ENCODE data around the gene CKS1B. TPM values are rescaled to one million over a fixed set of nuclear protein-coding genes. Genes with fewer than 3 reads are reported as not detected.

The CKS1B gene
- total RNA-seq, 1 experiment from 2014 or later, result 258 TPM

DNA sequence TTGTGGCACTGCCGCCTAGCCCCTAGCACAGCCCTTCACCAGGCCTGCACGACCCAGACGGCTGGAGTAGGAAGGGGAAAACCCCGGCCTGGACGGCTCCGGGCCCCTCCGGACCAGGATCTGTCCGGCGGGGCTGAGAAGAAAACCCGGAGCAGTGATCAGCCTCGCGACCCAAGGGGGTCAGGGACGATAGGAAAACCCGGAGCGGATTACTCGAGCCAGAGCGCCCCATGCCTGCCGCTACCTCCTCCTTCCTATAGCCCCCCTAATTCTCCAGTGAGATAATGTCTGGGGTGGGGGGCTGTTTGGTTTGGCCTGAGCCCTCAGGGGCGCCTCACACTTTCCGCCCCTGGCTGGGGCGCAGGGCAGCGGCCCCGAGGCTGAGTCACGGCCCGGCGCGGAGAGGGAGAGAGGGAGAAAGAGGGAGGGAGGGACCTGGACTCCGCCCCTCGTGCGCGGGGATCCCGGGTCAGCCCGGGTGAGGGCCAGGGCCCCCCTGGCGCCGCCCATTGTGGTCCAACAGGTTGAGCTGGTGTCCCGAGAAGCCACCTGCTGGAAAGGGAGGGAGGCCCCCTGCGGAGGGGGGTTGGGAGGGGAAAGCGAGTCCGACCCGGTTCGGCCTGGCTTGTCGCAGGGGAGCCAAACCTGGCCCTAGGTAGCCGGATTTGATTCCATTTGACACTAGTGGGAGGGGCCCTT lies 26.4 kb downstream of the CKS1B start (continued):
- TF ChIP-seq, protein P1, sequence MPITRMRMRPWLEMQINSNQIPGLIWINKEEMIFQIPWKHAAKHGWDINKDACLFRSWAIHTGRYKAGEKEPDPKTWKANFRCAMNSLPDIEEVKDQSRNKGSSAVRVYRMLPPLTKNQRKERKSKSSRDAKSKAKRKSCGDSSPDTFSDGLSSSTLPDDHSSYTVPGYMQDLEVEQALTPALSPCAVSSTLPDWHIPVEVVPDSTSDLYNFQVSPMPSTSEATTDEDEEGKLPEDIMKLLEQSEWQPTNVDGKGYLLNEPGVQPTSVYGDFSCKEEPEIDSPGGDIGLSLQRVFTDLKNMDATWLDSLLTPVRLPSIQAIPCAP (CRISPR knock-in tag; IDR thresholded peaks at IDR 0.05), result no peak
- peak; percentile 22; the same call in 1 of the 2 replicates for TF ChIP-seq GABPB1 (CRISPR knock-in tag; IDR thresholded peaks at IDR 0.05)
- TF ChIP-seq ELF4 (CRISPR knock-in tag; IDR thresholded peaks at IDR 0.05; ENCODE audit: low read depth), result no peak
- TF ChIP-seq KAT7 (CRISPR knock-in tag; IDR thresholded peaks at IDR 0.05; ENCODE audit: borderline replicate concordance), result no peak
- TF ChIP-seq, protein P2, sequence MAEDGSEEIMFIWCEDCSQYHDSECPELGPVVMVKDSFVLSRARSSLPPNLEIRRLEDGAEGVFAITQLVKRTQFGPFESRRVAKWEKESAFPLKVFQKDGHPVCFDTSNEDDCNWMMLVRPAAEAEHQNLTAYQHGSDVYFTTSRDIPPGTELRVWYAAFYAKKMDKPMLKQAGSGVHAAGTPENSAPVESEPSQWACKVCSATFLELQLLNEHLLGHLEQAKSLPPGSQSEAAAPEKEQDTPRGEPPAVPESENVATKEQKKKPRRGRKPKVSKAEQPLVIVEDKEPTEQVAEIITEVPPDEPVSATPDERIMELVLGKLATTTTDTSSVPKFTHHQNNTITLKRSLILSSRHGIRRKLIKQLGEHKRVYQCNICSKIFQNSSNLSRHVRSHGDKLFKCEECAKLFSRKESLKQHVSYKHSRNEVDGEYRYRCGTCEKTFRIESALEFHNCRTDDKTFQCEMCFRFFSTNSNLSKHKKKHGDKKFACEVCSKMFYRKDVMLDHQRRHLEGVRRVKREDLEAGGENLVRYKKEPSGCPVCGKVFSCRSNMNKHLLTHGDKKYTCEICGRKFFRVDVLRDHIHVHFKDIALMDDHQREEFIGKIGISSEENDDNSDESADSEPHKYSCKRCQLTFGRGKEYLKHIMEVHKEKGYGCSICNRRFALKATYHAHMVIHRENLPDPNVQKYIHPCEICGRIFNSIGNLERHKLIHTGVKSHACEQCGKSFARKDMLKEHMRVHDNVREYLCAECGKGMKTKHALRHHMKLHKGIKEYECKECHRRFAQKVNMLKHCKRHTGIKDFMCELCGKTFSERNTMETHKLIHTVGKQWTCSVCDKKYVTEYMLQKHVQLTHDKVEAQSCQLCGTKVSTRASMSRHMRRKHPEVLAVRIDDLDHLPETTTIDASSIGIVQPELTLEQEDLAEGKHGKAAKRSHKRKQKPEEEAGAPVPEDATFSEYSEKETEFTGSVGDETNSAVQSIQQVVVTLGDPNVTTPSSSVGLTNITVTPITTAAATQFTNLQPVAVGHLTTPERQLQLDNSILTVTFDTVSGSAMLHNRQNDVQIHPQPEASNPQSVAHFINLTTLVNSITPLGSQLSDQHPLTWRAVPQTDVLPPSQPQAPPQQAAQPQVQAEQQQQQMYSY (CRISPR knock-in tag; IDR thresholded peaks at IDR 0.05), result peak; percentile 99
- peak; percentile 84 for TF ChIP-seq ZNF423 (CRISPR knock-in tag; IDR thresholded peaks at IDR 0.05)
- TF ChIP-seq, protein P3, sequence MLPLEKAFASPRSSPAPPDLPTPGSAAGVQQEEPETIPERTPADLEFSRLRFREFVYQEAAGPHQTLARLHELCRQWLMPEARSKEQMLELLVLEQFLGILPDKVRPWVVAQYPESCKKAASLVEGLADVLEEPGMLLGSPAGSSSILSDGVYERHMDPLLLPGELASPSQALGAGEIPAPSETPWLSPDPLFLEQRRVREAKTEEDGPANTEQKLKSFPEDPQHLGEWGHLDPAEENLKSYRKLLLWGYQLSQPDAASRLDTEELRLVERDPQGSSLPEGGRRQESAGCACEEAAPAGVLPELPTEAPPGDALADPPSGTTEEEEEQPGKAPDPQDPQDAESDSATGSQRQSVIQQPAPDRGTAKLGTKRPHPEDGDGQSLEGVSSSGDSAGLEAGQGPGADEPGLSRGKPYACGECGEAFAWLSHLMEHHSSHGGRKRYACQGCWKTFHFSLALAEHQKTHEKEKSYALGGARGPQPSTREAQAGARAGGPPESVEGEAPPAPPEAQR (CRISPR knock-in tag; IDR thresholded peaks at IDR 0.05), result no peak
- no peak for TF ChIP-seq GRHL2 (CRISPR knock-in tag; IDR thresholded peaks at IDR 0.05; ENCODE audit: insufficient replicate concordance, severe bottlenecking)
- peak; percentile 82 for TF ChIP-seq SP1 (CRISPR knock-in tag; conservative IDR thresholded peaks at IDR 0.05)
- TF ChIP-seq HMGA2 (CRISPR knock-in tag; IDR thresholded peaks at IDR 0.05), result 0 out of 2 replicates have a peak, but pooled peaks have one; percentile 14
- TF ChIP-seq ZBTB21 (CRISPR knock-in tag; IDR thresholded peaks at IDR 0.05; ENCODE audit: borderline replicate concordance), result no peak
- no peak for TF ChIP-seq CREB1 (CRISPR knock-in tag; IDR thresholded peaks at IDR 0.05)
- TF ChIP-seq ZNF263 (CRISPR knock-in tag; IDR thresholded peaks at IDR 0.05; ENCODE audit: low read depth), result no peak
- TF ChIP-seq, protein P4, sequence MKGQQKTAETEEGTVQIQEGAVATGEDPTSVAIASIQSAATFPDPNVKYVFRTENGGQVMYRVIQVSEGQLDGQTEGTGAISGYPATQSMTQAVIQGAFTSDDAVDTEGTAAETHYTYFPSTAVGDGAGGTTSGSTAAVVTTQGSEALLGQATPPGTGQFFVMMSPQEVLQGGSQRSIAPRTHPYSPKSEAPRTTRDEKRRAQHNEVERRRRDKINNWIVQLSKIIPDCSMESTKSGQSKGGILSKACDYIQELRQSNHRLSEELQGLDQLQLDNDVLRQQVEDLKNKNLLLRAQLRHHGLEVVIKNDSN (CRISPR knock-in tag; IDR thresholded peaks at IDR 0.05), result no peak
- TF ChIP-seq MXD4 (CRISPR knock-in tag; IDR thresholded peaks at IDR 0.05; ENCODE audit: borderline replicate concordance), result no peak
- no peak for TF ChIP-seq ATF1 (CRISPR knock-in tag; IDR thresholded peaks at IDR 0.05)
- 0 out of 2 replicates have a peak, but pooled peaks have one; percentile 13 for TF ChIP-seq FOXK1 (CRISPR knock-in tag; IDR thresholded peaks at IDR 0.05)
- TF ChIP-seq ESRRA (CRISPR knock-in tag; IDR thresholded peaks at IDR 0.05; ENCODE audit: borderline replicate concordance), result no peak
- TF ChIP-seq CBFB (CRISPR knock-in tag; IDR thresholded peaks at IDR 0.05; ENCODE audit: low read depth), result no peak
- no peak for TF ChIP-seq SOX15 (CRISPR knock-in tag; IDR thresholded peaks at IDR 0.05)
- 0 out of 2 replicates have a peak, but pooled peaks have one; percentile 29 for TF ChIP-seq ZNF232 (CRISPR knock-in tag; IDR thresholded peaks at IDR 0.05)
- TF ChIP-seq, protein P5, sequence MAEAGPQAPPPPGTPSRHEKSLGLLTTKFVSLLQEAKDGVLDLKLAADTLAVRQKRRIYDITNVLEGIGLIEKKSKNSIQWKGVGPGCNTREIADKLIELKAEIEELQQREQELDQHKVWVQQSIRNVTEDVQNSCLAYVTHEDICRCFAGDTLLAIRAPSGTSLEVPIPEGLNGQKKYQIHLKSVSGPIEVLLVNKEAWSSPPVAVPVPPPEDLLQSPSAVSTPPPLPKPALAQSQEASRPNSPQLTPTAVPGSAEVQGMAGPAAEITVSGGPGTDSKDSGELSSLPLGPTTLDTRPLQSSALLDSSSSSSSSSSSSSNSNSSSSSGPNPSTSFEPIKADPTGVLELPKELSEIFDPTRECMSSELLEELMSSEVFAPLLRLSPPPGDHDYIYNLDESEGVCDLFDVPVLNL (CRISPR knock-in tag; IDR thresholded peaks at IDR 0.05; ENCODE audit: borderline replicate concordance, low read depth), result no peak
- TF ChIP-seq, protein P6, sequence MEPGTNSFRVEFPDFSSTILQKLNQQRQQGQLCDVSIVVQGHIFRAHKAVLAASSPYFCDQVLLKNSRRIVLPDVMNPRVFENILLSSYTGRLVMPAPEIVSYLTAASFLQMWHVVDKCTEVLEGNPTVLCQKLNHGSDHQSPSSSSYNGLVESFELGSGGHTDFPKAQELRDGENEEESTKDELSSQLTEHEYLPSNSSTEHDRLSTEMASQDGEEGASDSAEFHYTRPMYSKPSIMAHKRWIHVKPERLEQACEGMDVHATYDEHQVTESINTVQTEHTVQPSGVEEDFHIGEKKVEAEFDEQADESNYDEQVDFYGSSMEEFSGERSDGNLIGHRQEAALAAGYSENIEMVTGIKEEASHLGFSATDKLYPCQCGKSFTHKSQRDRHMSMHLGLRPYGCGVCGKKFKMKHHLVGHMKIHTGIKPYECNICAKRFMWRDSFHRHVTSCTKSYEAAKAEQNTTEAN (CRISPR knock-in tag; IDR thresholded peaks at IDR 0.05), result no peak
- TF ChIP-seq, protein P7, sequence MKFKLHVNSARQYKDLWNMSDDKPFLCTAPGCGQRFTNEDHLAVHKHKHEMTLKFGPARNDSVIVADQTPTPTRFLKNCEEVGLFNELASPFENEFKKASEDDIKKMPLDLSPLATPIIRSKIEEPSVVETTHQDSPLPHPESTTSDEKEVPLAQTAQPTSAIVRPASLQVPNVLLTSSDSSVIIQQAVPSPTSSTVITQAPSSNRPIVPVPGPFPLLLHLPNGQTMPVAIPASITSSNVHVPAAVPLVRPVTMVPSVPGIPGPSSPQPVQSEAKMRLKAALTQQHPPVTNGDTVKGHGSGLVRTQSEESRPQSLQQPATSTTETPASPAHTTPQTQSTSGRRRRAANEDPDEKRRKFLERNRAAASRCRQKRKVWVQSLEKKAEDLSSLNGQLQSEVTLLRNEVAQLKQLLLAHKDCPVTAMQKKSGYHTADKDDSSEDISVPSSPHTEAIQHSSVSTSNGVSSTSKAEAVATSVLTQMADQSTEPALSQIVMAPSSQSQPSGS (CRISPR knock-in tag; IDR thresholded peaks at IDR 0.05; ENCODE audit: borderline replicate concordance, low read depth), result no peak
- TF ChIP-seq EMX1 (CRISPR knock-in tag; IDR thresholded peaks at IDR 0.05), result no peak
- TF ChIP-seq CREM (CRISPR knock-in tag; IDR thresholded peaks at IDR 0.05), result no peak; the same call in 1 of the 2 replicates
- no peak for TF ChIP-seq SMAD3 (CRISPR knock-in tag; IDR thresholded peaks at IDR 0.05; ENCODE audit: borderline replicate concordance)
- no peak for TF ChIP-seq NR2C2 (CRISPR knock-in tag; IDR thresholded peaks at IDR 0.05)
- 0 out of 2 replicates have a peak, but pooled peaks have one; percentile 38 for TF ChIP-seq TEAD1 (CRISPR knock-in tag; IDR thresholded peaks at IDR 0.05)
- TF ChIP-seq NFE2L1 (CRISPR knock-in tag; IDR thresholded peaks at IDR 0.05), result peak; percentile 13; the same call in 1 of the 2 replicates
